ENCODE data around the gene CC2D2A.
"Not testable (repeated sequence)": the region's sequence is repeated elsewhere in the genome, so short reads cannot be mapped to it uniquely, and the experiment has no call there.

Gene CC2D2A

DNA sequence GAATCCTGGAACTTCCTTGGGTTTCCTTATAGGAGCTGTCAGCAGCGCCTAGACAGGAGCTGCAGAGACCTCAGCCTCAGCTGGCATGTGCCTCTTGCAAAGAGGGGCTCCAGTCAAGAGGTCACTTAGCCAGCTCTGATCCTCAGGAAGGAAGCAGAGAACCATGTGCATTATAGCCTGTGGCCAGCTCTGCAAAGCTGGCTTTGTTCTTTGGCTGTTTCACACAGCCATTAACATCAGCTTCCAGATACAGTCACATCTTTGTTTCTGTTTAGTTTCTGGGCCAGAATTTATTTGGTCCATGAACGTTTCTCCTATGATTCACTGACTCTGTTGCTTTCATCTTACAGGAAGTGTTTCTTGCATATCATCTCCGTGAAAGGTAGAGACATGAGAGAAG lies 92.4 kb downstream of the CC2D2A start:
- no peak for DNase-seq

GRCh38 chr4:15562623-15563022 lies 92.9 kb downstream of the CC2D2A start:
- DNase-seq = no peak

DNA sequence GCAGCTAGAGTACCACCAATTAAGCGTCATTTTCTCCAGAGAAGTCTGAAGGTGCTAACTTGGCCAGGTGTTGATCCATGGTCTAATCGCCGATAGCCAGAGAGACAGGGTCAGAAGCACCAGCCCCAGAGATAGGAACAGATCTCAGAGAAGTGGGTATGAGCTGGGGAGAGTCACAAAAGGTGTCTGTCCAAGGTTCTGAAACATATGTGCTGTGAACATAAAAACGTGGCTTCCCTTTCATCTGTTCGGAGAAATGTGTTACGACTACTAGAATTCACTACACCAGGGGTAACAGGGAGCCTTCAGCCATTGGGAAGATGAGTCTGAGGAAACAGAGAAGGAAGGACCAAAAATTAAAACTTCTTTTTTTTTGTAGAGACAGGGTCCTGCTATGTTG lies 94.2 kb downstream of the CC2D2A start:
- DNase-seq = no peak

GRCh38 chr4:15568821-15569220 lies 99.1 kb downstream of the CC2D2A start:
- no peak for DNase-seq

- no peak for DNase-seq
These were observed 100.1 kb downstream of the CC2D2A start for GRCh38 chr4:15569746-15570145.

DNA sequence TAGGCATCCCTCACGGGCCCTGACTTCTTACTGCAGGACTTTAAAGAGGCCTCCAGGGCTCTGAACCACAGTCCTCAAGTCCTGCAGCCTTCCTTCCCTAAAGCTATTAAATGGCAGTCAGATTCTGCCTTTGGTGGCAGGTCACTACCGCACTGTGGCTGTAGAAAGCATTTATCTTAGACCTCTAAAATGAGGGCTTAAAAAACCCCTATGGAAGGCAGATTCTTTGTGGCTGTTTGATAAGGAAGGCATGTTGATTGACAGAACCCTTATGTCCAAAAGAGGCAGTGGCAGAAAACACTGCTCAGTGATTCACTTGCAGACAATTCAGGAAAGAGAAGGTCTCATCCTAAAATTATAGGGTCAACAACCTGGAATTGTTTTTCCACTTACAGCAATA lies 106.3 kb downstream of the CC2D2A start:
- no peak for DNase-seq

DNA sequence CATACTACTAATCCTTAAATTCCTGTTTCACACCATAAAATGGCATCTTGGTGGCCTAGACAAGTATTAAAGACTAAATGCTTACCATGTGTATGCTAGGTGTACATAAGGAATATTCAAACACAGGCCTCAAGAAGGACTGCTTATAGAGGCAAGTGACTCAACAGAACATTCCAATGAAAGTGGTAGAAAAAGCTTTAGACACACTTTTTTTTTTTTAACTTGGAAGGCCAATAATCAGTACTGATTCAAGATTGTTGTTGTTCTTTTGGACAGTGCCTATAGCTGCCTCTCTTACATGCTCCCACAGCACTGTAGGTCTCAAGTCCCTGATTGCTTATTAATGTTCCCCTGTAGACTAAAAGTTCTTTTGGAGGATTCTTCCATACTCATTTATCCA lies 107.8 kb downstream of the CC2D2A start:
- DNase-seq = no peak

GRCh38 chr4:15584785-15585184 lies 115.1 kb downstream of the CC2D2A start:
- no peak for DNase-seq

- DNase-seq = no peak
These were observed 115.6 kb downstream of the CC2D2A start for GRCh38 chr4:15585331-15585730.

DNA sequence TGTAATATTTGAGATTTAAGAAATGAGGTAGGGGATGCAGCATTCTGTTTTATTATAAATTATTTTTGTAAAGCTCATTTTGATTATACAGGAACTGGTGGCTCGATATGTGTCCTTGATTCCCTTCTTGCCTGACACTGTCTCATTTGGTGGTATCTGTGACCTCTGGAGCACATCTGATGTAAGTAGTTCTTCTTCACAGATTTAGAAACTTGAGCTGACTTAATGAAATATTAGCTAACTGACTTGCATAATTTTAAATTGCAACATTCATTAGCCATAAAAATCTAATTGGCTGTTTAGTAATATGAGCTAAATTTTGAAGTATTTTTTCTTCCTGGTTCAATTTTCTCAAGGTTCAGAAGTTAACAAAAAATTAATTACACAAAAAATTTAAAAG lies 116.4 kb downstream of the CC2D2A start:
- DNase-seq = no peak

DNA sequence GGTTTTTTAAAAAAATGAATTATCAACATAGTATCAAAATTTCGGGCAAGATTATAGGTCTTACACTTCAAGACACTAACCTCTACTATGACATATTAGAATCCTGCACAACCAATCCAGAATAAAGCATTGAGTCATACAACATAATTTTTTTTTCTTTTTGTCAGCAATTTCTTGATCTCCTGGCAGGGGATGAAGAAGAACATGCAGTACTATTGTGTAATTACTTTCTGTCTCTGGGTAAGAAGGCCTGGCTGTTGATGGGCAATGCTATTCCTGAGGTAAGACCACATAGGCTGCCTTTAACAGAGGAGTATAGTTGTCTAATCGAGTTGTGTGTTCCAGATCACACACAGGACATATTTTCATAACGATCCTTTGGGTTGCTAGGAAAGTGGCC lies 118.0 kb downstream of the CC2D2A start:
- no peak for DNase-seq

GRCh38 chr4:15592799-15593198 lies 123.1 kb downstream of the CC2D2A start:
- DNase-seq = no peak

- no peak for DNase-seq
These were observed 129.0 kb downstream of the CC2D2A start for GRCh38 chr4:15598644-15599043.

DNA sequence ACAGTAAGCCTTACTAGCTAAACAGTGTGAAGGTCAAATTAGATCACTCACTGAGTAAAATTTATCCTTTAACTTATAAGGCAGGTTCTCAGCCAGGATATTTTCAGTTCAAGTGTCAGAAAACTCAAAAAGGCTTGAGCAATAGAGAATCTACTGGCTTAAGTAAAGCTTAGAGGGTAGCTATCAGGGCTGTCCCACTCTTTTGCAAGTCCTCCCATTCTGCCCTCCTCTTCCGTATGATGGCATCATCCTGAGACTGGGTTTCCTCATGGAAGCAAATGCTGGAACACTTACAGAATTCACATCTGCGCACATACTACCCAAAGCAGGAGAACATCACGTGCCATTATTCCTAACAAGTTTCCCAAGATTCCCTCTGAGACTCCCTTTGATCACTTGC lies 130.5 kb downstream of the CC2D2A start:
- no peak for DNase-seq

DNA sequence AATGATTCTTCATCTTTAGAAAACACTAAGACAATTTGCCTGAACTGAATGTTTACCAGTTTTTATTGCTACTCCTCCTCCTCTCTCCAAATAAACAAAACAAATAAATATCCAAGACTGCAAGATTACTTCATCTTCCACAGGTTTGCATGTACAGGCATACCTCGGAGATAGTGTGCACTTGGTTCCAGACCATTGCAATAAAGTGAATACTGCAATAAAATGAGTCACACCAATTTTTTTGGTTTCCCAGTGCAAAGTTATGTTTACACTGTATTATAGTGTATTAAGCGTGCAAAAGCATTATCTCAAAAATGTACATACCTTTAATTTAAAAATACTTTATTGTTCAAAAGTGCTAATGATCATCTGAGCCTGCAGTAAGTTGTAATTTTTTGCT lies 132.2 kb downstream of the CC2D2A start:
- DNase-seq = no peak

GRCh38 chr4:15605537-15605936 lies 135.9 kb downstream of the CC2D2A start:
- no peak for DNase-seq

- no peak for DNase-seq
These were observed 141.2 kb downstream of the CC2D2A start for GRCh38 chr4:15610855-15611254.

DNA sequence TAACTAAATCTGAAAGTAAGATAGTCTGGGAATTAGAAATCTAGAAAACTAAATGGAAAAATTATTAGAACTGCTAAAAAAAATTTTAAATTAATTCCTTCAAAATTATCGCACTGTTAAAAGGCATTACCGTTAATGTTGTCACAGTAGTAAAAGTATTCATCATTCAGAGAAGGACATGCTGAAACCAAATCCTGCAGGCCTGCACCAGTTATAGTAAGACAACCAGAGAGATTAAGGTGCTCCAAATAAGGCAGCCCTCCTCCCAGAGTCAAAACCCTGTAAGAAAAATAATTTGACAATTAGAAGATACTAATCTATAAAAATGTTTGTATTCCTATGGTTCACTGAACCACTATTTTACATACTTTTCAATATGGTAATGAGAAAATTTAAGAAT lies 142.5 kb downstream of the CC2D2A start:
- no peak for DNase-seq

GRCh38 chr4:15614891-15615290 lies 145.2 kb downstream of the CC2D2A start:
- DNase-seq = not testable (repeated sequence)

- not testable (repeated sequence) for DNase-seq
These were observed 147.7 kb downstream of the CC2D2A start for GRCh38 chr4:15617407-15617806.

DNA sequence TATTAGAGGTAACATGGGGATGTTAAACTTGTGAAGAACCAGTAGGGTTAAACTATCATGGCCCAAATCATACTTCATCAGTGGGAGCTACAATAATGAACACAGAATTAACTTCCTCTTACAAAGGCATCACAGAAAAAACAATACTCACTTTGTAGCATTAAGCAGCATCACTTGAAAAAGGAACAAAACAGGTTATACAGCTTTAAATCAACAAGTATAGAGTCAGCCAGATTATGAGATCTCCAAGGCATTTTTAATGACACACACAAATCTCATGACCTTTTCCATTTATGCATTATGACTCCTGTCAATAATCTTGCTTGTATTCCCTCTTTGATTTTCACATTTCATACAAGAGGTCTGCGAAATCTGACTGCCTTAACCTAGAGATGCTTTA lies 167.1 kb downstream of the CC2D2A start:
- no peak for DNase-seq

DNA sequence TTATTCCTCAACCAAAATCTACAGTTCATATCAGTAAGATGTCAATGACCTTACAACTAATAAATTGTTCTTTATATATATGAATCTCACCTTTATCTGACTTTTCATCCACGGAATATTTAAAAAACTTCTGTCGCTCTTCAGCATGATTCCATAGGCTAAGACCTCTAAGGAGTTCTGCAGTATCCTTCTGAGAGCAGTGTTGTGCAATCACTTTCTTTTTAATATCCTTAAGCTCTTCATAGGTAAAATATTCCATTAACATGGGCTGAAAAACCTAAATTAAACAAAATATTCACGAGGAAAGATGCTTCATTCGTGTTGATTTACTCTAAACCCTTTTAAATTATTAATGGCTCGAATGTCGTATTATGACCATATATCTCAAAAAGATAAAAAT lies 168.7 kb downstream of the CC2D2A start:
- no peak for DNase-seq

GRCh38 chr4:15648600-15648999 lies 178.9 kb downstream of the CC2D2A start:
- no peak for DNase-seq

DNA sequence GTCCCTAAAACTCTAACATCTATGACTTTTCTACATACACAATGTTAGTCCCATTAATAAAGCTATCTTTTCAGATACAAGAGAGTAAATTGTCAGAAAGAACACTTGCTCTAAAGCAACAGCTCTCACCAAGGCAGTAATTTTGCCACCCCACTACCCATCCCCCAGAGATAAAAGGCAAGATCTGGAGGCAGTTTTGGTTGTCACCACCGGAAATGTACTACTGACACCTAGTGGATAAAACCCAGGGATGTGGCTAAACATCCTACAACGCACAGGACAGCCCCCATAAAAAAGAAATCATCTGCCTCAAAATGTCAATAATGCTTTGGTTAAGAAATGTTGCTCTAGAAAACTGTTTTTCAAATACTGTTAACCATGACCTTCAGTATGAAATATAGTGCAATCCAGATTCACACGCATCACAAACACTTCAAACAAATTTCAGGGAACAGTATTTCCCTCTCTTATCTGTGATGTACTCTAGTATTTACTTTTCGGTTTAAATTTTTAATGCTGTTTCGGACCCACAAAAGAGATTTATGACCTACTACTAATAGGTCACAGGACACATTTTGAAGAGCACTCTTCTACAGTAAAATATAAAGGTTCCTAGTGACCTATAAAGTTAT lies 180.3 kb downstream of the CC2D2A start:
- DNase-seq = peak; percentile 43
